Activated CD4-positive, alpha-beta T cell treated with anti-CD3 and anti-CD28 coated beads for 36 hours (primary cell): ENCODE data around the gene EPHA4. TPM values are rescaled to one million over a fixed set of nuclear protein-coding genes. Genes with fewer than 3 reads are reported as not detected.

Experiments used
- ATAC-seq: fragments of 200-7000 bp; cut with Tn5 transposase; one replicate; pipeline ENCODE4 v1.10.0; 2021; ENCODE audit warnings: mild to moderate bottlenecking, moderate library complexity
- CTCF ChIA-PET: fragments of 350-600 bp; sonication (Branson Sonifier 250); formaldehyde crosslinking; loops from one replicate; lab custom pipeline; 2021; ENCODE audit warnings: antibody characterized with exemption; lab: Charles Lee
- POLR2A ChIA-PET: fragments of 350-600 bp; sonication (Branson Sonifier 250); formaldehyde crosslinking; loops from one replicate; lab custom pipeline; 2021; ENCODE audit warnings: antibody characterized with exemption, inconsistent platforms; lab: Charles Lee
- DNase-seq: peaks from one replicate; pipeline ENCODE4 v3.0.0-alpha.2; 2020
- H3K27ac Mint-ChIP-seq: one replicate; pipeline ENCODE4 v1.8.0; 2021; ENCODE audit warnings: mixed read lengths
- H3K27me3 Mint-ChIP-seq: one replicate; pipeline ENCODE4 v1.8.0; 2021; ENCODE audit warnings: mixed read lengths
- H3K36me3 Mint-ChIP-seq: one replicate; pipeline ENCODE4 v1.8.0; 2021; ENCODE audit warnings: low read depth, mixed read lengths
- H3K4me1 Mint-ChIP-seq: one replicate; pipeline ENCODE4 v1.8.0; 2021; ENCODE audit warnings: mixed read lengths
- H3K4me3 Mint-ChIP-seq: one replicate; pipeline ENCODE4 v1.8.0; 2021; ENCODE audit warnings: mild to moderate bottlenecking, moderate library complexity, mixed read lengths
- H3K9me3 Mint-ChIP-seq: one replicate; pipeline ENCODE4 v1.8.0; 2021; ENCODE audit warnings: low read depth, mixed read lengths
- intact Hi-C, 2 experiments: fragments of 100-400 bp; cut with DNase I in 1 of 2; cut with micrococcal nuclease in 1 of 2; formaldehyde crosslinking; loops; one replicate each; pipeline versions ENCODE4 v1.14.2 to v1.15.1; 2022 to 2024; cut with DNase I, micrococcal nuclease
- total RNA-seq, 2 experiments: library from RNA; stranded (reverse); gene quantifications; one replicate each; pipeline ENCODE4 v1.2.3, GENCODE V29; 2021

The EPHA4 gene
- total RNA-seq, 2 experiments from 2014 or later: 5.9 to 7.2 TPM

- Mint-ChIP-seq H3K27ac (peak overlapping the region; percentile 68), H3K4me3 (peak overlapping the region; percentile 79), H3K27me3 (peaks cover 30% of the 10 kb centered on the region), H3K4me1 (peaks cover 41% of the 10 kb centered on the region), H3K9me3 (no peaks in the 10 kb centered on the region), H3K36me3 (peaks cover 2% of the 10 kb centered on the region)
- intact Hi-C loops: loop anchor here (1.0 to 10.0 kb wide), 13 partner anchors 53 to 1835 kb away; partner anchors contain the start of gene FARSB (in 1 of the 2)
- DNase-seq (no peak), ATAC-seq (peak; percentile 1)
- CTCF ChIA-PET: no interaction called here
- POLR2A ChIA-PET: interaction anchor here (0.7 kb wide), 1 partner anchor 13 kb away, joined by 4 read pairs; no protein-coding TSS in a partner anchor
Observed at GRCh38 chr2:221571551-221572218, 419 bp downstream of the EPHA4 start.

- H3K36me3 Mint-ChIP-seq: peaks cover 2% of the 10 kb centered on the region
- peaks cover 27% of the 10 kb centered on the region for H3K27me3 Mint-ChIP-seq
- peak overlapping the region; percentile 76 for H3K27ac Mint-ChIP-seq
- DNase-seq (peak; percentile 59), ATAC-seq (peak; percentile 4)
- intact Hi-C loops: loop anchor here (1.0 to 10.0 kb wide), 8 partner anchors 53 to 1084 kb away; partner anchors contain the start of gene FARSB (in 1 of the 2)
- peaks cover 44% of the 10 kb centered on the region for H3K4me1 Mint-ChIP-seq
- CTCF ChIA-PET: no interaction called here
- H3K9me3 Mint-ChIP-seq: no peaks in the 10 kb centered on the region
- POLR2A ChIA-PET: interaction anchor here (0.7 kb wide), 1 partner anchor 12 kb away, joined by 4 read pairs; no protein-coding TSS in a partner anchor
- H3K4me3 Mint-ChIP-seq: peak overlapping the region; percentile 79
Observed at GRCh38 chr2:221571025-221571550, 1.0 kb downstream of the EPHA4 start.

- H3K4me3 Mint-ChIP-seq: peak overlapping the region; percentile 79
- H3K9me3 Mint-ChIP-seq: no peaks in the 10 kb centered on the region
- peak overlapping the region; percentile 76 for H3K27ac Mint-ChIP-seq
- peaks cover 2% of the 10 kb centered on the region for H3K36me3 Mint-ChIP-seq
- CTCF ChIA-PET: no interaction called here
- peaks cover 48% of the 10 kb centered on the region for H3K4me1 Mint-ChIP-seq
- POLR2A ChIA-PET: no interaction called here
- DNase-seq (peak; percentile 46), ATAC-seq (no peak)
- intact Hi-C loops: loop anchor here (5.0 to 10.0 kb wide), 7 partner anchors 68 to 1084 kb away; partner anchors contain the start of gene FARSB (in 1 of the 2)
- H3K27me3 Mint-ChIP-seq: peaks cover 25% of the 10 kb centered on the region
Observed at GRCh38 chr2:221570321-221570935, 1.7 kb downstream of the EPHA4 start.

- ChIA-PET POLR2A (no interaction called here), CTCF (no interaction called here)
- ATAC-seq (no peak), DNase-seq (no peak)
- intact Hi-C loops: loop anchor here (5.0 to 10.0 kb wide), 7 partner anchors 68 to 1085 kb away; partner anchors contain the start of gene FARSB (in 1 of the 2)
- H3K27me3 Mint-ChIP-seq: peaks cover 22% of the 10 kb centered on the region
- no peaks in the 10 kb centered on the region for H3K9me3 Mint-ChIP-seq
- peaks cover 2% of the 10 kb centered on the region for H3K36me3 Mint-ChIP-seq
- peak overlapping the region; percentile 79 for H3K4me3 Mint-ChIP-seq
- peaks cover 51% of the 10 kb centered on the region for H3K4me1 Mint-ChIP-seq
- H3K27ac Mint-ChIP-seq: no peak overlapping the region
Observed at GRCh38 chr2:221569871-221570270, 2.2 kb downstream of the EPHA4 start.

GRCh38 chr2:221569425-221569845 lies 2.7 kb downstream of the EPHA4 start:
- ATAC-seq (no peak), DNase-seq (no peak)
- CTCF ChIA-PET: no interaction called here
- H3K4me3 Mint-ChIP-seq: peak overlapping the region; percentile 26
- intact Hi-C loops: no loop called here
- H3K27me3 Mint-ChIP-seq: peaks cover 18% of the 10 kb centered on the region
- POLR2A ChIA-PET: no interaction called here
- peaks cover 53% of the 10 kb centered on the region for H3K4me1 Mint-ChIP-seq
- no peak overlapping the region for H3K27ac Mint-ChIP-seq
- H3K9me3 Mint-ChIP-seq: no peaks in the 10 kb centered on the region
- peaks cover 2% of the 10 kb centered on the region for H3K36me3 Mint-ChIP-seq

GRCh38 chr2:221568299-221568698 lies 3.8 kb downstream of the EPHA4 start:
- Mint-ChIP-seq H3K27ac (no peak overlapping the region), H3K27me3 (peaks cover 9% of the 10 kb centered on the region)
- POLR2A ChIA-PET: no interaction called here

GRCh38 chr2:221567809-221568208 lies 4.3 kb downstream of the EPHA4 start:
- intact Hi-C loops: no loop called here
- ChIA-PET POLR2A (no interaction called here), CTCF (no interaction called here)
- no peaks in the 10 kb centered on the region for H3K9me3 Mint-ChIP-seq
- peaks cover 9% of the 10 kb centered on the region for H3K27me3 Mint-ChIP-seq
- H3K4me1 Mint-ChIP-seq: peaks cover 57% of the 10 kb centered on the region
- H3K4me3 Mint-ChIP-seq: no peak overlapping the region
- DNase-seq: no peak
- ATAC-seq: no peak
- peaks cover 8% of the 10 kb centered on the region for H3K36me3 Mint-ChIP-seq
- no peak overlapping the region for H3K27ac Mint-ChIP-seq

More at GRCh38 chr2:221568299-221568698, 3.8 kb downstream of the EPHA4 start:
- Mint-ChIP-seq H3K4me3 (no peak overlapping the region), H3K4me1 (peaks cover 54% of the 10 kb centered on the region), H3K36me3 (peaks cover 7% of the 10 kb centered on the region), H3K9me3 (no peaks in the 10 kb centered on the region)
- ATAC-seq (no peak), DNase-seq (no peak)
- CTCF ChIA-PET: no interaction called here
- intact Hi-C loops: no loop called here

GRCh38 chr2:221567231-221567760 lies 4.8 kb downstream of the EPHA4 start:
- Mint-ChIP-seq H3K27me3 (peaks cover 9% of the 10 kb centered on the region), H3K4me1 (peaks cover 60% of the 10 kb centered on the region)
- POLR2A ChIA-PET: no interaction called here

GRCh38 chr2:221563270-221563985 lies 8.7 kb downstream of the EPHA4 start:
- no peak overlapping the region for H3K4me3 Mint-ChIP-seq
- peaks cover 48% of the 10 kb centered on the region for H3K4me1 Mint-ChIP-seq
- intact Hi-C loops: no loop called here
- H3K9me3 Mint-ChIP-seq: no peaks in the 10 kb centered on the region
- DNase-seq (no peak), ATAC-seq (no peak)
- ChIA-PET POLR2A (no interaction called here), CTCF (no interaction called here)
- no peaks in the 10 kb centered on the region for H3K27me3 Mint-ChIP-seq
- H3K27ac Mint-ChIP-seq: no peak overlapping the region
- H3K36me3 Mint-ChIP-seq: peaks cover 8% of the 10 kb centered on the region

More at GRCh38 chr2:221567231-221567760, 4.8 kb downstream of the EPHA4 start:
- no peak overlapping the region for H3K27ac Mint-ChIP-seq
- H3K4me3 Mint-ChIP-seq: no peak overlapping the region
- CTCF ChIA-PET: no interaction called here
- ATAC-seq (no peak), DNase-seq (no peak)
- H3K9me3 Mint-ChIP-seq: no peaks in the 10 kb centered on the region
- H3K36me3 Mint-ChIP-seq: peaks cover 8% of the 10 kb centered on the region
- intact Hi-C loops: no loop called here

GRCh38 chr2:221562226-221562625 lies 9.9 kb downstream of the EPHA4 start:
- no peak for ATAC-seq
- no peaks in the 10 kb centered on the region for H3K27me3 Mint-ChIP-seq
- H3K27ac Mint-ChIP-seq: no peak overlapping the region
- H3K4me3 Mint-ChIP-seq: no peak overlapping the region
- peaks cover 8% of the 10 kb centered on the region for H3K36me3 Mint-ChIP-seq
- intact Hi-C loops: no loop called here
- POLR2A ChIA-PET: interaction anchor here (0.7 kb wide), 1 partner anchor 140 kb away, joined by 6 read pairs; no protein-coding TSS in a partner anchor
- H3K9me3 Mint-ChIP-seq: no peaks in the 10 kb centered on the region
- no peak for DNase-seq
- peaks cover 54% of the 10 kb centered on the region for H3K4me1 Mint-ChIP-seq
- CTCF ChIA-PET: no interaction called here

GRCh38 chr2:221561770-221562169 lies 10.3 kb downstream of the EPHA4 start:
- intact Hi-C loops: no loop called here
- DNase-seq (no peak), ATAC-seq (no peak)
- peaks cover 55% of the 10 kb centered on the region for H3K4me1 Mint-ChIP-seq
- ChIA-PET CTCF (interaction anchor here (1.4 kb wide), 1 partner anchor 36 kb away, joined by 3 read pairs; no protein-coding TSS in a partner anchor), POLR2A (interaction anchor here (0.7 kb wide), 1 partner anchor 139 kb away, joined by 6 read pairs; no protein-coding TSS in a partner anchor)
- H3K27ac Mint-ChIP-seq: no peak overlapping the region
- no peak overlapping the region for H3K4me3 Mint-ChIP-seq
- no peaks in the 10 kb centered on the region for H3K9me3 Mint-ChIP-seq
- peaks cover 8% of the 10 kb centered on the region for H3K36me3 Mint-ChIP-seq
- no peaks in the 10 kb centered on the region for H3K27me3 Mint-ChIP-seq
